ENCODE measurements around the gene DEDD.
A peak's percentile ranks its signal among the peaks of the same experiment; 100 is the strongest.

DEDD gene, protein sequence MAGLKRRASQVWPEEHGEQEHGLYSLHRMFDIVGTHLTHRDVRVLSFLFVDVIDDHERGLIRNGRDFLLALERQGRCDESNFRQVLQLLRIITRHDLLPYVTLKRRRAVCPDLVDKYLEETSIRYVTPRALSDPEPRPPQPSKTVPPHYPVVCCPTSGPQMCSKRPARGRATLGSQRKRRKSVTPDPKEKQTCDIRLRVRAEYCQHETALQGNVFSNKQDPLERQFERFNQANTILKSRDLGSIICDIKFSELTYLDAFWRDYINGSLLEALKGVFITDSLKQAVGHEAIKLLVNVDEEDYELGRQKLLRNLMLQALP

GRCh38 chr1:161132410-161133219 is at the start of gene DEDD:
Gene DEDD (minus strand): TSS chr1:161132667. CDS start chr1:161124462, 8,205 bp downstream.
- DNase-seq: peak; percentile 67 to 82 (median 70)

GRCh38 chr1:161182214-161182613 is 49.7 kb upstream of the DEDD start:
- DNase-seq: peak in 1 of 4 experiments; percentile 29

DNA sequence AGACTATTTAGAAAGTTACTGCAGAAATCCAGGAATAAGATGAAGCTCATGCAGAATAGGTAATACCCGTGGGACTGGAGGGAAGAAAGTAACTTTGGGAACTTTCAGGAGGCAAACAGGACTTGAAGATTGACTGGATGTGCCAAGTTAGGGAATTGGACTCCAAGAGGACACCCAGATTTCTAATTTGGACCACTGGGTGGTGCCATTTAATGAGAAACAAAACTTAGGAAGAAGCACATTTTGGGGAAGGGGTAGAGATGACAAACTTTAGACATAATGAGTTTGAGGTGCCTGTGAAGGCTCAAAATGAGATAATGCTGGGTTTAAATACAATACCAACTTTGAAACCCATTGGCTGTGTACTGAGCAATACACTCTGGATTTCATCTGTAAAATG is 48.2 kb upstream of the DEDD start:
- DNase-seq: no peak

DNA sequence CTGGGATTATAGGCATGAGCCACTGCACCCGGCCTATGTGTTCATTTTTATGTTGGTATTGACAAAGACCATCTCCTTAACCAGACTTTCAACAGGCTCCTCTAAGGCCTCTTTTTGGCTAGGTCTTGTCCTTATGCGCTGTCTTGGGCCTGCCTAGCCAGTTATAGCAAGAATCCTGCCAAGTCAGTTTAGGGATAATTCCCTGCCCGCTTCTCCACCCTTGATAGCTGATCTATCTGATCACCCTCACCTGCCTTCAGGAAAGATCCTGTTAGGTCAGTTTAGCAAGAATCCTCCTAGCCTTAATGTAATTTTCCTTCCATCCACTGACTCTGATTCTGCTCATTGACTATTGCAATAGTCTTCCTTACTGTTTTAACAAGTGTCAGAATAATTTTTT is 47.2 kb upstream of the DEDD start:
- no peak for DNase-seq

GRCh38 chr1:161177936-161178244 is 45.4 kb upstream of the DEDD start:
- no peak for DNase-seq

- DNase-seq: peak; percentile 91 to 98 (median 95)
These were observed 44.9 kb upstream of the DEDD start, which contains the start of gene B4GALT3 for GRCh38 chr1:161177112-161177935. Gene B4GALT3 (minus strand): TSS chr1:161177507. CDS start chr1:161176060, 1,447 bp downstream.

- DNase-seq: no peak
These were observed 44.1 kb upstream of the DEDD start for GRCh38 chr1:161176468-161177111.

DNA sequence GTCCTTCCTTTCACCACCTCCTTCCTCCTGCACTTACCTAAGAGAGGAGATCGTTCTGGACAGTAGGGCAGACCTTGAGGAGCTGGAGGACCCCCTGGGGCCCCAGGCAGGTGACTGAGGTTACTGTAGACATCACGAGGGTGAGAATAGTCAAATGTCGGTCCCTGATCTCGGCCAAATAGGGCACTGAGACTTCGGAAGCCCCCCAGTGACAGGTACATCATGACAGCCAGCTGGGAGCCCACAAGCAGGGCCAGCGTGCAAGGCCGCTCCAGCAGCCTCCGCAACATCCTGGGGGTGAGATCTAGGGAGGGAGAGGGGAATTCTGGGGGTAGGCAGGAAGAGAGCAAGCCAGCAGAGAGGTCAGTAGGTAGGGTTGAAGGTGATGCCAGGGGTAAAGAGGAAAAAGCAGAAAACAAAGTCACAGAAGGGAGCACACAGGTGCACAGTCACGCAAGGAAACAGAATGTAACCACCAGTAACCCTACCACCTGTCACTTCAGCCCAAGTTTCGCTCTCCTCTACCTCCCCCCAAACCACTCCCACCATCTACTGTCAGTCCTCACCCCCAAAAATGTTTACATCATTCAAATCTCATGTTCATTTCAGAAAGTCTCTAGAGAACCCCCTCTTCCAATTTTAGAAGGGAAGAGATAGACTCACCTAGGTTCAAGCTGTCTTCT is 43.4 kb upstream of the DEDD start:
- no peak for DNase-seq

DNA sequence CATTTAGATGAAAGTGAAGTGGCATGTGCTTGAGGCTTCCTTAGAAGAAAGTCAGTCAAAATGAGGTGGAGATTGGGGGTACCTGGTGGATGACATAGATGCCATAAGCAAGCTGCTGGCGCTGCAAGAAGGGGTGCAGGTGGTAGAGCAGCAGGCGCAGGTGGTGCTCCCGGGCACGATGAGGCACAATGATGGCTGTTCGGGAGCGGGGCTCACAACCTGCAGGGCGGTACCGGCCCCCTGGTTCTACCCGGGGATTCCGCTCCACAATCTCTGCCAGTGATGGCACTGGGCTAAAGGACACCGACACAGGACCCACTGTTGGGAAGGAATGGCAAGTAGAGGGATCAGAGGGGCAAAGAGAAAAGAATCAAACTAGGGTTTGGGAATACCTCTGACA is 42.4 kb upstream of the DEDD start:
- DNase-seq: no peak

DNA sequence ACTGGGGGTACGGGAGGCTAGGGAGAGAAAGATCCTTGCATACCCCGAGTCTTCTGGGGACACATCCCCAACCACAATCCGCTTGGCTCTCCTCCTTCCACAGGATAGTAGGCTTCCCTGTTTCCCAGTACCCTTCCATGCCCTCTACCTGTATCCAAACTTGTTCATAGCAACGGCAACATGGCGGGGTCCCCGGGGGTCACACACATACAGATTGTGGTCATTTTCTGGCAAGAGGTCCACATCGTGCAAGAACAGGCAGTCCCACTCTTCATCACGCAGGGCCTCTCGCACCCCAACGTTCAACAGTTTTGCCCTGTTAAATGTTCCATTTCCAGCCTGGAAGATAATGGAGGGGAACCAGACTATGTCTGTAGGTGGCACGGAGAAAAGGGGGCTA is 41.2 kb upstream of the DEDD start:
- DNase-seq: no peak

DNA sequence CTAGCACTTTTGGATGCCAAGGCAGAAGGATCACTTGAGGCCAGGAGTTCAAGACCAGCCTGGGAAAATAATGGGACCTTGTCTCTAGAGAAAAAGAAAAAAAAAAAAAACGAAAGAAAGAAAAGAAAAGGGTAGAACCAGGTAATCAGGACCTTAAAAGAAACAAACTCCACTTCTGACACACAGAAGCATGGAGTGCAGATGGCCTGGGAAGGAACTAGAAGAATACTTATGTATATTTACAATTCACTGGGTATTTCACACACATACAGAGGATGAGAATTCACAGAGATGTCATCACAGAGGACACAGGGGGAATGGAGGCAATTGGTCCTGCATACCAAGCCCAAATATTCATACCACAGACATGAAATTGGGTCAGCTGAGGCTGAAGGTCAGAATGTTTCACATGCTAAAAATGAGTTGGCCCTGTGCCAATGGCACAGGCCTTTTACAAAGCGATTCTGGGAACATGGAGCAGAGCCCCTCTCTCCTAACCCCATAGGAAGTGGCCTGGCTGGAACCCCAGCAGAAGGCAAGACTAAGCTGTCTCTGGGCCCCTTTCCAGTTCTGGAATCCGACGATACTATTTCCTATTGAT is 40.4 kb upstream of the DEDD start:
- no peak for DNase-seq

- no peak for DNase-seq
These were observed 39.9 kb upstream of the DEDD start for GRCh38 chr1:161172349-161172748.

- DNase-seq: no peak
These were observed 39.2 kb upstream of the DEDD start for GRCh38 chr1:161171696-161172095.

- no peak for DNase-seq
These were observed 38.7 kb upstream of the DEDD start for GRCh38 chr1:161171191-161171590.

DNA sequence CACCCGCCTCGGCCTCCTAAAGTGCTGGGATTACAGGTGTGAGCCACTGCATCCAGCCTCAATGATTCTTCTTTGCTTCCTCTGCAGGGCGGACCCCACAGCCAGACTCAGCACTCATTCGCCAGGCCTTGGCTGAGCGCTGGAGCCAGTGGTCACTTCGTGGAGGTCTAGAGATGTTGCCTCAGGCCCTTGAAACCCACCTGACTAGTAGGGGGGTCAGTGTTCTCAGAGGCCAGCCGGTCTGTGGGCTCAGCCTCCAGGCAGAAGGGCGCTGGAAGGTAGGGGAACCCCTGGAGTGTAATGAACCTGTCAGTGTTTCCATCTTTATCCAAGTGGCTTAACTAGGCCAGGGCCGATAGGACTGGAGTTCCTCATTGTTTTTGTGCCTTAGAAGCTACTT is 36.4 kb upstream of the DEDD start:
- no peak for DNase-seq

GRCh38 chr1:161166669-161167548 is 34.4 kb upstream of the DEDD start:
- DNase-seq: no peak

DNA sequence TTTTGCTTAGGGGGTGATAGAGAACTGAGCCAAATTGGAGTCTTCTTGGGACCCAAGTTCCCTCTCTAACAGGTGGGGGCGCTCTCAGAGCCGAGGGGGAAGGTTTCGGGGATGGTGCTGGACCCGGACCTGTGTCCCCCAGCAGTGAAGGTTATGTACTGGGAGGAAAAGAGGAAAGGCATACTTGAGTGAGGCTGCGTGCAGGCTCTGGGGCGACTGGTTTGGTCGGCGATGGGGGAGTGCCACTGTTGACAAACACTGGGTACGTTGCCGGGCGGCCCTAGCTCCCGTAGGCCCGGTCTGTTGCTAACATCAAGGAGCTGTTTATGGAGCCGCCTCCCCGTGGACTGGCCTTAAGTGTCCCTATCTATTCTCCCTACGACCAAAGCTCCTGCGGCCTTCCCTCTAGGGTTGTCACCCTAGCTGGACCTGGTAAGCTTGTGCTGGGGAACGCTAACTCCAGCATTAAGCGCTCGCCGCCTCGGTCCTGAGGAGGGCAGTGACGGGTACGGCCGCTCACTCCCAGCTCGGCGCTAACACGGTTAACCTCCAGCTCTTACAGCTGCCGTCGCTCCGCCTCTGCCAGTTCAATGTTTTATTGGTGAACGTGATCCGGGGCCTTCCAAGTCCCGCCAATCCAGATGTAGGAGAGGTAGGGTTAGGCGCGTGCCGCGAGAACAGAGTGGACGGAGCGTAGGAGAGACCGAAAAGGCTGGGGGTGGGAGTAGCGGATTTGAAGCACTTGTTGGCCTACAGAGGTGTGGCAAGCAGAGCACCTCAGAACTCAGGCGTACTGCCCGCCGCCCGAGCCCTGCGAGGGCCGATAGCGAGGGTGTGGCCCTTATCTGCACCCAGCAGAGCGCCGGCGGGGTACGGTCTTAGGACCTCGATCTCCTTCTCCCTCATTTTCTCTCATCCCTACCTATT is 33.5 kb upstream of the DEDD start, which contains the start of gene PPOX:
TSS of gene PPOX (plus strand) at position 685 of the 927 bp plus-strand sequence. CDS start 422 bp downstream, outside the sequence.
- peak; percentile 70 to 86 (median 80) for DNase-seq

GRCh38 chr1:161164901-161165610 is 32.6 kb upstream of the DEDD start:
- DNase-seq: no peak

DNA sequence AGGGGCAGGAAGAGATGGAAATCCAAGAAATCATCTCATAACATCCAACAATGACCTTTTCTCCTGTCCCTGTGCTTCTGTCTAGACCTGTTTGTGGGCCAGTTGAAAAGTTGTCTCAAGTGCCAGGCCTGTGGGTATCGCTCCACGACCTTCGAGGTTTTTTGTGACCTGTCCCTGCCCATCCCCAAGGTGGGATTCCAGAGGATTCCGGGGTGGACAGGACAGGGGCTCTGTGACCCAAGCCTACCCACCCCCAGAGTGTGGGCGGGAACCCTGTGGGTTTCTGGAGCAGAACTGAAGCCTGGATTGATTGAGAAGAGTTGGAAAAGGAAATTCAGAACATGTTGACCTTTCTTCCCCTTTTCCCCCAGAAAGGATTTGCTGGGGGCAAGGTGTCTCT is 31.3 kb upstream of the DEDD start:
- no peak for DNase-seq
